ENCODE results near the gene KIF2A.

The KIF2A gene

GRCh38 chr5:62305715-62306322, at the start of gene KIF2A:
Gene KIF2A (plus strand): TSS chr5:62306206. CDS start chr5:62306473, 267 bp downstream.
- Mint-ChIP-seq H3K9me3 (no peaks in the 10 kb centered on the region), H3K36me3 (peaks cover 12% of the 10 kb centered on the region)

GRCh38 chr5:62257020-62257367, 49.0 kb upstream of the KIF2A start:
- H3K27ac Mint-ChIP-seq: peak overlapping the region; percentile 87
- peaks cover 85% of the 10 kb centered on the region for H3K4me1 Mint-ChIP-seq
- H3K27me3 Mint-ChIP-seq: no peaks in the 10 kb centered on the region
- H3K9me3 Mint-ChIP-seq: no peaks in the 10 kb centered on the region
- peaks cover 2% of the 10 kb centered on the region for H3K36me3 Mint-ChIP-seq
- peak overlapping the region; percentile 72 for H3K4me3 Mint-ChIP-seq

More at GRCh38 chr5:62305715-62306322, at the start of gene KIF2A:
- H3K27ac Mint-ChIP-seq: peak within 1 kb of the TSS; percentile 100
- peak within 1 kb of the TSS; percentile 99 for H3K4me3 Mint-ChIP-seq
- H3K27me3 Mint-ChIP-seq: no peaks in the 10 kb centered on the region
- H3K4me1 Mint-ChIP-seq: peaks cover 52% of the 10 kb centered on the region

GRCh38 chr5:62258654-62259053, 47.4 kb upstream of the KIF2A start:
- Mint-ChIP-seq H3K36me3 (peaks cover 2% of the 10 kb centered on the region), H3K4me3 (peak overlapping the region; percentile 20), H3K4me1 (peaks cover 73% of the 10 kb centered on the region), H3K27me3 (no peaks in the 10 kb centered on the region), H3K9me3 (no peaks in the 10 kb centered on the region), H3K27ac (no peak overlapping the region)

GRCh38 chr5:62259699-62260250, 46.2 kb upstream of the KIF2A start:
- H3K27ac Mint-ChIP-seq: peak overlapping the region; percentile 84
- no peaks in the 10 kb centered on the region for H3K27me3 Mint-ChIP-seq
- peaks cover 2% of the 10 kb centered on the region for H3K36me3 Mint-ChIP-seq
- H3K4me3 Mint-ChIP-seq: no peak overlapping the region
- H3K4me1 Mint-ChIP-seq: peaks cover 63% of the 10 kb centered on the region
- H3K9me3 Mint-ChIP-seq: no peaks in the 10 kb centered on the region

GRCh38 chr5:62260513-62260912, 45.5 kb upstream of the KIF2A start:
- no peaks in the 10 kb centered on the region for H3K27me3 Mint-ChIP-seq
- H3K36me3 Mint-ChIP-seq: peaks cover 2% of the 10 kb centered on the region
- H3K9me3 Mint-ChIP-seq: no peaks in the 10 kb centered on the region
- H3K4me3 Mint-ChIP-seq: no peak overlapping the region
- H3K27ac Mint-ChIP-seq: no peak overlapping the region
- peaks cover 58% of the 10 kb centered on the region for H3K4me1 Mint-ChIP-seq

- Mint-ChIP-seq H3K4me1 (peaks cover 45% of the 10 kb centered on the region), H3K27ac (no peak overlapping the region), H3K9me3 (no peaks in the 10 kb centered on the region), H3K36me3 (peaks cover under 1% of the 10 kb centered on the region), H3K27me3 (no peaks in the 10 kb centered on the region), H3K4me3 (no peak overlapping the region)
These were observed 42.6 kb upstream of the KIF2A start for GRCh38 chr5:62263401-62263800.

- Mint-ChIP-seq H3K27ac (no peak overlapping the region), H3K27me3 (no peaks in the 10 kb centered on the region), H3K4me3 (no peak overlapping the region)
These were observed 40.3 kb upstream of the KIF2A start for GRCh38 chr5:62265648-62266112.

GRCh38 chr5:62266573-62266972, 39.4 kb upstream of the KIF2A start:
- no peak overlapping the region for H3K27ac Mint-ChIP-seq
- H3K9me3 Mint-ChIP-seq: no peaks in the 10 kb centered on the region

More at GRCh38 chr5:62265648-62266112, 40.3 kb upstream of the KIF2A start:
- Mint-ChIP-seq H3K4me1 (peaks cover 34% of the 10 kb centered on the region), H3K36me3 (no peaks in the 10 kb centered on the region), H3K9me3 (no peaks in the 10 kb centered on the region)

GRCh38 chr5:62268234-62268633, 37.8 kb upstream of the KIF2A start:
- Mint-ChIP-seq H3K4me3 (peak overlapping the region; percentile 11), H3K4me1 (peaks cover 23% of the 10 kb centered on the region), H3K9me3 (no peaks in the 10 kb centered on the region), H3K36me3 (no peaks in the 10 kb centered on the region), H3K27ac (peak overlapping the region; percentile 57), H3K27me3 (no peaks in the 10 kb centered on the region)

More at GRCh38 chr5:62266573-62266972, 39.4 kb upstream of the KIF2A start:
- Mint-ChIP-seq H3K36me3 (no peaks in the 10 kb centered on the region), H3K4me3 (no peak overlapping the region), H3K27me3 (no peaks in the 10 kb centered on the region), H3K4me1 (peaks cover 25% of the 10 kb centered on the region)

- H3K4me1 Mint-ChIP-seq: peaks cover 23% of the 10 kb centered on the region
- H3K27ac Mint-ChIP-seq: no peak overlapping the region
- H3K36me3 Mint-ChIP-seq: no peaks in the 10 kb centered on the region
- no peaks in the 10 kb centered on the region for H3K9me3 Mint-ChIP-seq
- H3K4me3 Mint-ChIP-seq: no peak overlapping the region
- no peaks in the 10 kb centered on the region for H3K27me3 Mint-ChIP-seq
These were observed 37.2 kb upstream of the KIF2A start for GRCh38 chr5:62268792-62269191.

GRCh38 chr5:62271370-62271769, 34.6 kb upstream of the KIF2A start:
- H3K27ac Mint-ChIP-seq: no peak overlapping the region
- no peaks in the 10 kb centered on the region for H3K36me3 Mint-ChIP-seq
- no peaks in the 10 kb centered on the region for H3K9me3 Mint-ChIP-seq
- H3K27me3 Mint-ChIP-seq: no peaks in the 10 kb centered on the region
- no peak overlapping the region for H3K4me3 Mint-ChIP-seq
- peaks cover 19% of the 10 kb centered on the region for H3K4me1 Mint-ChIP-seq

- H3K36me3 Mint-ChIP-seq: no peaks in the 10 kb centered on the region
- H3K4me3 Mint-ChIP-seq: no peak overlapping the region
- peaks cover 20% of the 10 kb centered on the region for H3K4me1 Mint-ChIP-seq
- H3K9me3 Mint-ChIP-seq: no peaks in the 10 kb centered on the region
- no peaks in the 10 kb centered on the region for H3K27me3 Mint-ChIP-seq
- no peak overlapping the region for H3K27ac Mint-ChIP-seq
These were observed 34.1 kb upstream of the KIF2A start for GRCh38 chr5:62271870-62272269.

GRCh38 chr5:62273687-62274086, 32.3 kb upstream of the KIF2A start:
- no peaks in the 10 kb centered on the region for H3K27me3 Mint-ChIP-seq
- no peak overlapping the region for H3K4me3 Mint-ChIP-seq
- no peaks in the 10 kb centered on the region for H3K36me3 Mint-ChIP-seq
- peaks cover 13% of the 10 kb centered on the region for H3K4me1 Mint-ChIP-seq
- H3K27ac Mint-ChIP-seq: no peak overlapping the region
- no peaks in the 10 kb centered on the region for H3K9me3 Mint-ChIP-seq

GRCh38 chr5:62275581-62275980, 30.4 kb upstream of the KIF2A start:
- H3K27me3 Mint-ChIP-seq: no peaks in the 10 kb centered on the region
- peaks cover 4% of the 10 kb centered on the region for H3K4me1 Mint-ChIP-seq
- H3K27ac Mint-ChIP-seq: no peak overlapping the region
- H3K36me3 Mint-ChIP-seq: no peaks in the 10 kb centered on the region
- H3K9me3 Mint-ChIP-seq: no peaks in the 10 kb centered on the region
- H3K4me3 Mint-ChIP-seq: no peak overlapping the region

- Mint-ChIP-seq H3K27me3 (no peaks in the 10 kb centered on the region), H3K4me1 (peaks cover 32% of the 10 kb centered on the region), H3K27ac (no peak overlapping the region), H3K4me3 (no peak overlapping the region), H3K9me3 (no peaks in the 10 kb centered on the region), H3K36me3 (no peaks in the 10 kb centered on the region)
These were observed 24.6 kb upstream of the KIF2A start for GRCh38 chr5:62281411-62281810.

- Mint-ChIP-seq H3K27me3 (no peaks in the 10 kb centered on the region), H3K4me3 (no peak overlapping the region), H3K4me1 (peaks cover 36% of the 10 kb centered on the region), H3K36me3 (no peaks in the 10 kb centered on the region), H3K27ac (no peak overlapping the region), H3K9me3 (no peaks in the 10 kb centered on the region)
These were observed 23.9 kb upstream of the KIF2A start for GRCh38 chr5:62282064-62282463.

GRCh38 chr5:62283005-62283404, 23.0 kb upstream of the KIF2A start:
- Mint-ChIP-seq H3K4me1 (peaks cover 40% of the 10 kb centered on the region), H3K27ac (no peak overlapping the region), H3K27me3 (no peaks in the 10 kb centered on the region), H3K36me3 (no peaks in the 10 kb centered on the region), H3K4me3 (no peak overlapping the region), H3K9me3 (no peaks in the 10 kb centered on the region)

Measured in activated naive CD4-positive, alpha-beta T cell treated with anti-CD3 and anti-CD28 coated beads, Interleukin-2, amount 50 U/mL, for 24 hours (primary cell).